ENCODE measurements around the gene CCDC157.

Gene CCDC157

DNA sequence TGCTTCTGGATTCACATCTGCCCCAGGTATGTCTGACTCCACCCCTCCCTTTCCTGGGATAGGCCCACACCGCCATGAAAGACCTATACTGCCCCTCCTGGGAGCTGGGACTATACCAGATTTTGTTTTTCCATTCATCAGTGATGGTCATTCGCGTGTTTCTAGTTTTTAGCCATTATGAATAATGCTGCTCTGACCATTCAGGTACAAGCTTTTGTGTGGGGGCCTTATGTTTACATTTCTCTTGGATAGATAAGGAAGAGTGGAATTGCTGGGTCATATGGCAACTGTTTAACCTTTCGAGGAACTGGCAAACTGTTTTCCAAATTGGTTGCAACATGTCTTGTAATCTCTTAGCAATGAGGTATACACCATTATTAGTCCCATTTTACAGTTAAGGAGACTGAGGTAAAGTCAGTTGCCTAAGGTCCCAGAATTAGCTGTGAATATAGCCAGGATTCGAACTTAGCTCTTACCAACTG, 28.9 kb upstream of the CCDC157 start:
- H3K36me3 ChIP-seq (ENCODE audit: insufficient read depth, insufficient read length, low read length), result peaks cover 30% of the 10 kb centered on the region
- H3K4me1 ChIP-seq (ENCODE audit: insufficient read depth, insufficient read length), result peaks cover 9% of the 10 kb centered on the region
- no peak overlapping the region for H3K4me3 ChIP-seq (ENCODE audit: insufficient read length, low read depth)
- no peak overlapping the region for H3K9ac ChIP-seq (ENCODE audit: insufficient read length, low read depth)
- no peaks in the 10 kb centered on the region for H3K9me3 ChIP-seq (ENCODE audit: insufficient read depth, low read length)
- DNase-seq (ENCODE audit: low read depth, low spot score), result no peak
- no peaks in the 10 kb centered on the region for H3K27me3 ChIP-seq (ENCODE audit: insufficient read depth, insufficient read length)
- TF ChIP-seq SUZ12 (IDR thresholded peaks at IDR 0.05; ENCODE audit: extremely low read depth, insufficient read depth, insufficient read length) (no peak), YY1 (IDR thresholded peaks at IDR 0.05; ENCODE audit: insufficient read depth, insufficient read length) (no peak), ZNF274 (IDR thresholded peaks at IDR 0.05; ENCODE audit: low read depth, low read length) (no peak)

DNA sequence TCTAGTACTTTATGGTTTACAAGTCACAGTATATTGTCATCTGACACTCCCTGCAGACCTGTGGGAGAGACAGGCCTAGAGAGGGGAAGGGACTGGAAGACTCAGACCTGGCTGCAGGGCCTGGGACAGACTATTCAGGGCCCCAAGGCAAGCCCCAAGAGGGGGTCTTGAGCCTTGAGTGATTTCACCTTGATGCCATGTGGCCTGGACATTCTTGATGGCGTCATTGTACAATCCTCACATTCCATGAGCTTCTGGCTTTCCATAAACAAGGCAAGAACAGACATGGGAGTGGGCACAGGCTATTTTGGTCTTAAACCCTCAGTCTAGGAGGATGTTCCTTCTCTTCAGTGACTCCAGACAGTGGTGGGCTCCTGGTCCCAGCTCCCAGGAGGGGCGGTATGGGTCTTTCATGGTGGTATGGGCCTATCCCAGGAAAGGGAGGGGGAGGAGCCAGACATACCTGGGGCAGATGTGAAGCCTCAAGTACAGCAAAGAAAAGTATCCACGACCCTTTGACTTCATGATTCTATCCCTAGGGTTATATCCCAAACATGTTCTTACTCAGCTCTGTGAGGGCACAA, 28.2 kb upstream of the CCDC157 start:
- no peaks in the 10 kb centered on the region for H3K9me3 ChIP-seq (ENCODE audit: insufficient read depth, low read length)
- peaks cover 9% of the 10 kb centered on the region for H3K4me1 ChIP-seq (ENCODE audit: insufficient read depth, insufficient read length)
- DNase-seq (ENCODE audit: low read depth, low spot score), result no peak
- H3K4me3 ChIP-seq (ENCODE audit: insufficient read length, low read depth), result no peak overlapping the region
- no peaks in the 10 kb centered on the region for H3K27me3 ChIP-seq (ENCODE audit: insufficient read depth, insufficient read length)
- H3K9ac ChIP-seq (ENCODE audit: insufficient read length, low read depth), result no peak overlapping the region
- peaks cover 33% of the 10 kb centered on the region for H3K36me3 ChIP-seq (ENCODE audit: insufficient read depth, insufficient read length, low read length)
- TF ChIP-seq YY1 (IDR thresholded peaks at IDR 0.05; ENCODE audit: insufficient read depth, insufficient read length) (no peak), ZNF274 (IDR thresholded peaks at IDR 0.05; ENCODE audit: low read depth, low read length) (no peak), SUZ12 (IDR thresholded peaks at IDR 0.05; ENCODE audit: extremely low read depth, insufficient read depth, insufficient read length) (no peak)

DNA sequence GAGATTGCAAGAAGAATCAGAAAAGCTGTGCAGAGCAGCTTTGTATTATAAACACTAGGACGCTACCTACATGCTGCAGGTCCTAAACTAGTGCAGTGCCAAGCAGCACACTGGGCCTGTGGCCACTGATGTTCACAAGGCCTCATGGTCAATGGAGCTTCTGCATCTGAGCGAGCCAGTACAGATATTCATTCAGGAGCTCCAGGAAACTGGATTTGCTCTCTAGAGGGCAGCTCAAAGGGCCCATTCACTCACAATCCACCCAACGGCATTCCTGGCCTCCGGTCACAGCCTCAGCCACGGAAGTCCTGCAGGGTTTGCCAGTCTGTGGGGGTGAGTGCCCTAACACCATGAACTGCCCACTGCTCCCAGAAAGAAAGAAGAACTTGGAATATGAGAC, 24.3 kb upstream of the CCDC157 start:
- Histone ChIP-seq H3K4me1 (ENCODE audit: insufficient read depth, insufficient read length) (peaks cover 3% of the 10 kb centered on the region), H3K9ac (ENCODE audit: insufficient read length, low read depth) (no peak overlapping the region), H3K27me3 (ENCODE audit: insufficient read depth, insufficient read length) (no peaks in the 10 kb centered on the region), H3K9me3 (ENCODE audit: insufficient read depth, low read length) (no peaks in the 10 kb centered on the region), H3K36me3 (ENCODE audit: insufficient read depth, insufficient read length, low read length) (peaks cover 73% of the 10 kb centered on the region), H3K4me3 (ENCODE audit: insufficient read length, low read depth) (no peak overlapping the region)
- DNase-seq (ENCODE audit: low read depth, low spot score), result no peak
- TF ChIP-seq SUZ12 (IDR thresholded peaks at IDR 0.05; ENCODE audit: extremely low read depth, insufficient read depth, insufficient read length), result no peak
- no peak for TF ChIP-seq ZNF274 (IDR thresholded peaks at IDR 0.05; ENCODE audit: low read depth, low read length)
- no peak for TF ChIP-seq YY1 (IDR thresholded peaks at IDR 0.05; ENCODE audit: insufficient read depth, insufficient read length)

DNA sequence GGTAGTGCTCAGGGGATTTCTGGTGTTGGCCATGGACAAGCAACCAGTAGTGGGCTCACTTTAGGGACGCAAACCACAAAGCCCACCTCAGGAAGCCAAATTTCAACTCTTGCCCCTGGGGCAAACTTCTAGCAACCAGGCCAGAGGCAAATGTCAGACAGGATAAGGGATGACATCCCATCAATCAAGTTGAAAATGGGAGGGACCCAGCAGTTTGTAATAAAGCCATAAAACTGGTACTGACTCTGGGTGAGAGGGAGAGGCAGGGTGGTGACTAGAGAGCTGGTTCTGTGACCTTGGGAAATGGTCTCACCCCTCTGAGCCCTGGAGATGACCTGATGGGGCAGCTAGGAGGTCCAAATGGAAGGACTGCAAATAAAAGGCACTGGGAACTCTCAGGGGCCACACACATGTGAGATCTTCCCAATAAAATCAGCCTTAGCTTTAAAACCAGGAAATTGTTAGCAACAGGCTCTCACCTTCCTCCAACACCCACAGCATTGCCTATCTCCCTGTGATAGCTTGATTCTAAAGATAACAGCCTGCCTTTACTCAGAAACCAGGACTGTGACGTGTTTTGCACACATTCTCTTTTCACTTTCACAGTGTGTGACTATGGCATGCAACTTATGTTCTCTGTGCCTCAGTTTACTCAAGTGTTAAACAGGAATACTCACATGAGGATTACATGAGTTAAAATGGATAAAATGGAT, 23.7 kb upstream of the CCDC157 start:
- H3K9ac ChIP-seq (ENCODE audit: insufficient read length, low read depth), result no peak overlapping the region

DNA sequence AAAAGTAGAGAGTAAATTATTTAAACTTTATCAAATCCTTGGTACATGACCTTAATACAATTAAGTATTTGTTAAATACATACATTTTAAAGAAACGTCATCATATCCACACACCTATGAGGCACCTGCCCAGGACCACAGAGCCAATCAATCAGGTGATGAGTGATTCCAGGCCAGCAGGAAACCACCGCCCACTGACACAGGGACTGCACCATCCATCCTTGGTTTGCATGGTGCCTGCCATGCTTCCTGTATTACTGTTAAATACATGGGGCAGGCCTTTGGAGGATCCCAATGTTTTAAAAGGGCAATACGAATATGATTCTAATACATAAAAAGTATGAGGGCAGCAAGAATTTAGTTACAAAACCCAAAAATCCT, 23.1 kb upstream of the CCDC157 start:
- Histone ChIP-seq H3K4me1 (ENCODE audit: insufficient read depth, insufficient read length) (no peaks in the 10 kb centered on the region), H3K4me3 (ENCODE audit: insufficient read length, low read depth) (no peak overlapping the region), H3K27me3 (ENCODE audit: insufficient read depth, insufficient read length) (no peaks in the 10 kb centered on the region), H3K9ac (ENCODE audit: insufficient read length, low read depth) (no peak overlapping the region), H3K36me3 (ENCODE audit: insufficient read depth, insufficient read length, low read length) (peaks cover 81% of the 10 kb centered on the region), H3K9me3 (ENCODE audit: insufficient read depth, low read length) (no peaks in the 10 kb centered on the region)
- TF ChIP-seq SUZ12 (IDR thresholded peaks at IDR 0.05; ENCODE audit: extremely low read depth, insufficient read depth, insufficient read length), result no peak
- TF ChIP-seq ZNF274 (IDR thresholded peaks at IDR 0.05; ENCODE audit: low read depth, low read length), result no peak
- no peak for TF ChIP-seq YY1 (IDR thresholded peaks at IDR 0.05; ENCODE audit: insufficient read depth, insufficient read length)
- DNase-seq (ENCODE audit: low read depth, low spot score), result no peak

More for the DNA sequence above, 23.7 kb upstream of the CCDC157 start:
- TF ChIP-seq SUZ12 (IDR thresholded peaks at IDR 0.05; ENCODE audit: extremely low read depth, insufficient read depth, insufficient read length) (no peak), YY1 (IDR thresholded peaks at IDR 0.05; ENCODE audit: insufficient read depth, insufficient read length) (no peak), ZNF274 (IDR thresholded peaks at IDR 0.05; ENCODE audit: low read depth, low read length) (no peak)
- H3K9me3 ChIP-seq (ENCODE audit: insufficient read depth, low read length), result no peaks in the 10 kb centered on the region
- H3K4me3 ChIP-seq (ENCODE audit: insufficient read length, low read depth), result no peak overlapping the region
- peaks cover 3% of the 10 kb centered on the region for H3K4me1 ChIP-seq (ENCODE audit: insufficient read depth, insufficient read length)
- no peak for DNase-seq (ENCODE audit: low read depth, low spot score)
- no peaks in the 10 kb centered on the region for H3K27me3 ChIP-seq (ENCODE audit: insufficient read depth, insufficient read length)
- peaks cover 78% of the 10 kb centered on the region for H3K36me3 ChIP-seq (ENCODE audit: insufficient read depth, insufficient read length, low read length)

DNA sequence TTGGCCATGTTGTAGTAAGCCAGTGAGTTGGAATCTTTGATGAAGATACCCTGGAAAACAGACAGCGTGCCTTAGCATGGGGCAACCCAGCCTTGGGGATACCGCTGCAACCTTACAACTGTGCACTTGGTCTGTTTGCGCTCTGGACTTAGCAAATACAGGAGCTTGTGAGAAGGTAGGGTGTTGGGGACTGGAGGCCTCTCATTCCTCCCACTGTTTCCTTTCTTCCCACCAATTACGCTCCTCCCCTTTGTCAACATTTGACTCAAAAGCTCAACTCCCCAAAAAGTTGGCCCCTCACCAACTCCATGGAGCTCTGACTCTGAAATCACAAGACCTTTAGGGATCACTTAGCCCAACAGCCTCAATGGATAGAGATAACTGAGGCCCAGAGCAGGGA, 22.2 kb upstream of the CCDC157 start:
- no peak for DNase-seq (ENCODE audit: low read depth, low spot score)
- H3K27me3 ChIP-seq (ENCODE audit: insufficient read depth, insufficient read length), result no peaks in the 10 kb centered on the region
- TF ChIP-seq ZNF274 (IDR thresholded peaks at IDR 0.05; ENCODE audit: low read depth, low read length) (no peak), SUZ12 (IDR thresholded peaks at IDR 0.05; ENCODE audit: extremely low read depth, insufficient read depth, insufficient read length) (no peak), YY1 (IDR thresholded peaks at IDR 0.05; ENCODE audit: insufficient read depth, insufficient read length) (no peak)
- peaks cover 88% of the 10 kb centered on the region for H3K36me3 ChIP-seq (ENCODE audit: insufficient read depth, insufficient read length, low read length)
- H3K9ac ChIP-seq (ENCODE audit: insufficient read length, low read depth), result no peak overlapping the region
- no peaks in the 10 kb centered on the region for H3K9me3 ChIP-seq (ENCODE audit: insufficient read depth, low read length)
- H3K4me1 ChIP-seq (ENCODE audit: insufficient read depth, insufficient read length), result no peaks in the 10 kb centered on the region
- H3K4me3 ChIP-seq (ENCODE audit: insufficient read length, low read depth), result no peak overlapping the region

DNA sequence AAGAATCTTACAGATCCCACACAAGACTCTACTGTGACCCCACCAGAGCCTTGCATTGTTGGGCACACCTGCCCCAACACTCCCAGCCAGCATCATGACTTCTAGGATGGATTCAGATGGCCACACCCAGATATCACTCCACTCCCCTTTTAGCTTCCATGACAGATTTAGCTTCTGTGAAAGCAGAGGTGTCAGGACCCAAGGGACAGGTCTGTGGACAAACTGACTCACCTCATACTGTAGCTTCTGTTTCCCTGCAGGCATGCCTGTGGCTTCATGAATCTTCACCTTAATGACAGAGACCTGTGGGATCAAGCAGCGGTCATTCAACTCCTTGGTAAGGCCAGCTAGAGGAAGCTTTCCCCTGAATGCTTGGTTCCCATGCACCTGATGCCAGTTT, 21.6 kb upstream of the CCDC157 start:
- Histone ChIP-seq H3K9ac (ENCODE audit: insufficient read length, low read depth) (no peak overlapping the region), H3K4me1 (ENCODE audit: insufficient read depth, insufficient read length) (no peaks in the 10 kb centered on the region), H3K36me3 (ENCODE audit: insufficient read depth, insufficient read length, low read length) (peaks cover 91% of the 10 kb centered on the region), H3K4me3 (ENCODE audit: insufficient read length, low read depth) (no peak overlapping the region), H3K27me3 (ENCODE audit: insufficient read depth, insufficient read length) (no peaks in the 10 kb centered on the region), H3K9me3 (ENCODE audit: insufficient read depth, low read length) (no peaks in the 10 kb centered on the region)
- DNase-seq (ENCODE audit: low read depth, low spot score), result no peak
- TF ChIP-seq YY1 (IDR thresholded peaks at IDR 0.05; ENCODE audit: insufficient read depth, insufficient read length) (no peak), SUZ12 (IDR thresholded peaks at IDR 0.05; ENCODE audit: extremely low read depth, insufficient read depth, insufficient read length) (no peak)
